H1 (cell line): ENCODE measurements around the gene AHRR. TPM values are rescaled to one million over a fixed set of nuclear protein-coding genes. Genes with fewer than 3 reads are reported as not detected.

Experiments
- FOSL1 ChIP-seq: IDR thresholded peaks from 2 replicates; pipeline ENCODE4 v1.6.1; 2011; ENCODE audit warnings: mild to moderate bottlenecking, low read depth, low read length, moderate library complexity; ENCODE audit not compliant: insufficient read depth
- RFX5 ChIP-seq: IDR thresholded peaks from 2 replicates; pipeline ENCODE4 v1.6.1; 2011; ENCODE audit warnings: low read depth, low read length, improper control_type of control experiment, borderline replicate concordance
- TCF12 ChIP-seq: IDR thresholded peaks from 2 replicates; pipeline ENCODE4 v1.6.1; 2011; ENCODE audit warnings: low read depth, mild to moderate bottlenecking, low read length
- polyA plus RNA-seq, 7 experiments: library from polyadenylated mRNA; depleted of rRNA in 3 of 7; stranded (reverse) in 5 of 7; unstranded in 2 of 7; fragments of >200 nt in 5 of 7; fragments of 200-250 nt in 2 of 7; gene quantifications; 1 replicate in 5 of 7; 2 replicates in 1 of 7; 4 replicates in 1 of 7; pipeline versions ENCODE4 v1.2.1 to v1.2.3, GENCODE V29; 2011 to 2013; ENCODE audit warnings: missing spikeins in 2 of 7, mixed read lengths in 2 of 7
- total RNA-seq: library from RNA; stranded (reverse); fragmentation: NEBNext Ultra II Directional; extraction: Animal tissue kit (Norgen Biotek cat#: 25700); gene quantifications from 2 replicates; pipeline ENCODE4 v1.2.1, GENCODE V29; 2021

AHRR gene
- total and polyA plus RNA-seq, 2 of the 8 experiments (the other 6 are each of a cell fraction or from before 2014, with no cell fraction given), result 0.41 to 0.80 TPM

DNA sequence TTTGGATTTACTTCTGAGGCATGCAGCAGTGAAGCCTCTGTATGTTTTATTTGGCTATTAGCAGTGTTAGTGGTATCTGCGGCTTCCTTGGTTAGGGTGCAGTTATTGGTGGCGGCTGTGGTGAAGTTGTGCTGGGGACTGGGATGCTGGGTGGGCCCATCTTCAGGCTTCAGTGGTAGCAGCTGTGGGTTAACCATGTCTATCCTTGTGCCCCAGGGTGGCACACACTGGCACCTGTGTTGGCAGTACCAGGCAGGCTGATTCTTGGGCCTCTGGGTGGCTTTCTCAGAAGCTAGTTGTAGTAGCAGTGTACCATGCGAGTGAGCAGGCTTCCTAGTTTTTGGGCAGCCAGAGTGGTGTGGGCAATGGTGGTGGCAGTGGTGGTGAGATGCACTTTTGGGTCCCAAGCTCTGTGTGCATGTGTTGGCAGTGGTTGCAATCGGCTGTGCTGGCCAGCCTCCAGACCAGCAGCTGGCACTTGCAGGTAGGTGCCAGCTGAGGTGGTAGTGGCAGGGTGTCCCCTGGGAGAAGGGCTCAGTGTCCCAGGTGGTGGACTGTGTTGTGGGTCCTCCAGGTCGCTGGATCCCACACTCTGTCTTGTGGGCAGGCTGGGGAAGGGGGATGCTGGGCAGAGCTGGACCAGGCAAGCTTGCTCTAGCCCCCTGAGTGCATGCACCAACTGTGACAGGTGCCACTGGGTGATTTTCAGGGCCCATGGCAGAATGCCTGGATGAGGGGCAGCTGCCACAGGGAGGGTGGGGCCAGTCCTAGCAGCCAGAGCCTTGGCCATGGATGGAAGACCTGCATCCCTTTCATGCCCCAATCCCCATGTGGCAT, 13.6 kb downstream of the AHRR start (continued):
- no peak for TF ChIP-seq RFX5
- TF ChIP-seq TCF12, result no peak
- no peak for TF ChIP-seq FOSL1
